ENCODE measurements around the gene PNMA6F. TPM values are rescaled to one million over a fixed set of nuclear protein-coding genes. Genes with fewer than 3 reads are reported as not detected.

Gene PNMA6F
- total RNA-seq, 1 experiment from 2014 or later = not detected

- Histone ChIP-seq H3K9me2 (replicated peaks; ENCODE audit: low read length) (no peaks in the 10 kb centered on the region), H3K36me3 (ENCODE audit: low read depth, low read length) (no peaks in the 10 kb centered on the region), H3K27ac (ENCODE audit: low read length) (no peak overlapping the region), H3F3A (ENCODE audit: low read length, unreplicated experiment) (no peaks in the 10 kb centered on the region), H3K9me3 (ENCODE audit: low read length) (no peaks in the 10 kb centered on the region), H3K4me2 (ENCODE audit: low read length) (no peak overlapping the region), H3K9ac (ENCODE audit: low read length) (no peak overlapping the region), H2AFZ (ENCODE audit: low read length) (no peak overlapping the region), H3K27me3 (ENCODE audit: low read length) (peaks cover 39% of the 10 kb centered on the region), H4K20me1 (ENCODE audit: low read length) (no peaks in the 10 kb centered on the region), H3K79me2 (ENCODE audit: low read length) (no peaks in the 10 kb centered on the region), H3K4me1 (ENCODE audit: insufficient read depth, low read length) (no peaks in the 10 kb centered on the region), H3K4me3 (ENCODE audit: low read length) (no peak overlapping the region)
- ChIA-PET CTCF (no interaction called here), POLR2A (ENCODE audit: unreplicated experiment) (no interaction called here)
- ATAC-seq = no peak
- TF ChIP-seq CTCF (conservative IDR thresholded peaks at IDR 0.05; ENCODE audit: low read depth, low read length) (no peak), EZH2 (IDR thresholded peaks at IDR 0.05; ENCODE audit: low read length, unreplicated experiment) (no peak), EZH2phosphoT487 (IDR thresholded peaks at IDR 0.05; ENCODE audit: borderline replicate concordance, low read length) (no peak)
- intact Hi-C loops (cut with micrococcal nuclease) = no loop called here
- DNase-seq = no peak
- BruUV-seq (replicated peaks) = no TSS peak
These were observed 16.4 kb downstream of the PNMA6F start for GRCh38 chrX:153304988-153305736.

DNA sequence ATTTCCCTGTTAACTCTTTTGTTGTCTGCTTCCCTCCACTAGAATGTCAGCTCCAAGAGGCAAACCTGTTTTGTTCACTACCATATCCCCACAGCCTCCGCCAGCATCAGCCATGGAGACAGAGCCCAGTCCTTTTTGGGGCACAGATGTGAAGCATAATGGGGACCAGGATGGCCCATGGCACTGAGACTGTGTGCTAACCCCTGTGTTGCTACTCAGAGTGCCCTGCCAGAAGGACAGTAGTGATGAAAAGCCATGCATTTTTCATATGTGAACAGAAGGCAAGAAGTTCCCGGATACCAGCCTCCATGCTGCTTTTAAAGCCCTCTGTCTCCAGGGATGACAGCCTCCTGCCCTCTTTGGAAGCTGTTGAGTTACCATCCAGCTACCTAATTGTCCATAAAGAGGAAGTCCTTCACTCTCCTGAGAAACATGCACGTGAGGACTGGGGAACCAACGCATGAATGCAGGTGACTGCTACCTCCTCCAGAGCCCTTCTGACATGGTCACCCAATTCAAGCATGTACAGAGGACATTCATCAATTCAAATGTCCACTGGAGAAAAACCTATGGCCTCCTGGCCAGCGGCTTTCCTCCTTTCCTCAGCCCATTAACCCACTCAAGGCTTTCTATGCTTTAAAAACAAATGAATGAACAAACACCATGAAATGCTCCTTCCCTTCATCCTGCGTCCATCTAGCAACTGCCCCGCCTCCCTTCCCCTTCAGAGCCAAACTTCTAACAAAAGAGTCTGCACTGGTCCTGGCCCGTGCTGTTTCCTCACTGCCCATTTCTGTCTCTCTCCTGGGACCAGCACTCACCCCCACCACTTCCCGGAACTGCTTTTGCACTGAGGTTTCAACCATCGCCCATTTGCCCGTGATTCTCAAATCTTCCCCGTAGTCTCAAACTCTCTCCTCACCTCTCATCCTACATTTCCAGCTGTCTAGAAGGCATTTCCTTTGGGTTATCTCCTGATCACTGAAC, 18.0 kb downstream of the PNMA6F start:
- Histone ChIP-seq H3K4me3 (ENCODE audit: low read length) (no peak overlapping the region), H3K79me2 (ENCODE audit: low read length) (no peaks in the 10 kb centered on the region), H3K9ac (ENCODE audit: low read length) (no peak overlapping the region), H3K36me3 (ENCODE audit: low read depth, low read length) (no peaks in the 10 kb centered on the region), H3K27ac (ENCODE audit: low read length) (no peak overlapping the region), H3K9me2 (replicated peaks; ENCODE audit: low read length) (no peaks in the 10 kb centered on the region), H4K20me1 (ENCODE audit: low read length) (no peaks in the 10 kb centered on the region), H3K4me2 (ENCODE audit: low read length) (no peak overlapping the region), H3K4me1 (ENCODE audit: insufficient read depth, low read length) (no peaks in the 10 kb centered on the region), H3K27me3 (ENCODE audit: low read length) (peaks cover 25% of the 10 kb centered on the region), H3F3A (ENCODE audit: low read length, unreplicated experiment) (no peaks in the 10 kb centered on the region), H3K9me3 (ENCODE audit: low read length) (no peaks in the 10 kb centered on the region), H2AFZ (ENCODE audit: low read length) (no peak overlapping the region)
- no peak for TF ChIP-seq CTCF (conservative IDR thresholded peaks at IDR 0.05; ENCODE audit: low read depth, low read length)
- TF ChIP-seq EZH2 (IDR thresholded peaks at IDR 0.05; ENCODE audit: low read length, unreplicated experiment) = no peak
- no peak for TF ChIP-seq EZH2phosphoT487 (IDR thresholded peaks at IDR 0.05; ENCODE audit: borderline replicate concordance, low read length)
- no TSS peak for BruUV-seq (replicated peaks)
- ChIA-PET CTCF (no interaction called here), POLR2A (ENCODE audit: unreplicated experiment) (no interaction called here)
- intact Hi-C loops (cut with micrococcal nuclease) = no loop called here
- DNase-seq (no peak), ATAC-seq (no peak)

All from PC-3 (cell line).